ENCODE results near the gene EIF4E. TPM values are rescaled to one million over a fixed set of nuclear protein-coding genes. Genes with fewer than 3 reads are reported as not detected.

EIF4E gene
- total RNA-seq: 196 and 234 TPM in 2 replicates

GRCh38 chr4:98928505-98929340, at the start of gene EIF4E:
EIF4E (minus strand) TSS chr4:98929133; CDS start chr4:98929112, 21 bp downstream.

Other genes with a start within 250 kb of the EIF4E start
- gene METAP1, start 66.6 kb upstream of the EIF4E start, total RNA-seq: 24.7 and 30.3 TPM in 2 replicates
- gene ADH5, start 159.7 kb upstream of the EIF4E start, total RNA-seq: 78.5 and 102 TPM in 2 replicates
- gene ADH4, start 215.2 kb upstream of the EIF4E start, total RNA-seq: not detected in 2 replicates